ENCODE measurements around the gene ELAVL1.

DNA sequence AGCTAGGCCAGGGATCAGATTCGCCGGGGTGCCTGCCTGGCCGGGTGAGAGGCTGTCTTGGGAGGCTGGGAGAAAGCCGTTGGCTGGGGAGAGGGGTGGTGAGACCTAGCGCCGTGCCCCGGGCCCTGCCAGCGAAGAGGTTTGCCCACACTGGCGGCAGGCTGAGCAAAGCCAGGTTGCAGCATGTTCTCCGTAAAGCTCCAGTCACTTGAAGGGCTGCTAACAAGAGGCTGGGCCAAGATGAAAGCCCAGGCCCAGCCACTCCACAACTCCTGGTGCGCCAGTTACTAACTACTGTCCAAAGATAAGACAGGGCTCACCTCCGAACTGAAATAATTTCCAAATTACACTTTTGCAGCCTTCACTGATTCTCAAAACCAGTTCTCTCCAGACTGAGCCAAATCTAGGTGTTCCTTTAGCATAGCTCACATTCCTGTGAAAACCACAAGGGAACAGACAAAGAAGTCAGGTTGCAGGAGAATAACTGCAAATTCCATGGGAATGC is 16.3 kb downstream of the ELAVL1 start:
- TF ChIP-seq POLR2A (IDR thresholded peaks at IDR 0.05) (no peak), CTCF (IDR thresholded peaks at IDR 0.05) (no peak)
